Gastrocnemius medialis (tissue), 4 donors: Measurements from ENCODE around the gene DDA1. TPM values are rescaled to one million over a fixed set of nuclear protein-coding genes. Genes with fewer than 3 reads are reported as not detected.

Experiments
- ATAC-seq, 2 donors: fragments of 150-250 bp; one replicate each; pipeline ENCODE4 v1.9.1; 2016
- DNase-seq, 2 donors: peaks; one replicate each; pipeline ENCODE4 v3.0.0-alpha.2; 2019
- H3K27ac ChIP-seq, 4 donors: fragments of 200-600 bp; sonication (generic); 1 replicate in 1 of 4; 2 replicates in 3 of 4; pipeline ENCODE4 v1.5.1; 2016 to 2018; ENCODE audit warnings: mild to moderate bottlenecking in 2 of 4, moderate library complexity in 1 of 4
- H3K27me3 ChIP-seq, 3 donors: fragments of 200-600 bp; sonication (generic) in 2 of 3; 1 replicate in 1 of 3; 2 replicates in 2 of 3; pipeline versions ENCODE4 v1.5.1 to v1.6.0; 2016 to 2019; ENCODE audit warnings: mild to moderate bottlenecking in 1 of 3, moderate library complexity in 1 of 3
- H3K36me3 ChIP-seq, 2 donors: fragments of 200-600 bp; sonication (generic) in 1 of 2; one replicate each; pipeline ENCODE4 v1.5.1; 2017 to 2018
- H3K4me1 ChIP-seq, 2 donors: fragments of 200-600 bp; sonication (generic) in 1 of 2; one replicate each; pipeline ENCODE4 v1.5.1; 2016 to 2017; ENCODE audit warnings: mild to moderate bottlenecking in 2 of 2
- H3K4me3 ChIP-seq, 4 donors: fragments of 200-600 bp; sonication (generic) in 3 of 4; 1 replicate in 1 of 4; 2 replicates in 3 of 4; pipeline ENCODE4 v1.5.1; 2016 to 2019; ENCODE audit warnings: mild to moderate bottlenecking in 2 of 4
- H3K9me3 ChIP-seq, 3 donors: fragments of 200-600 bp; sonication (generic) in 2 of 3; 1 replicate in 1 of 3; 2 replicates in 2 of 3; pipeline ENCODE4 v1.5.1; 2016 to 2019
- POLR2A ChIP-seq, 2 donors: fragments of 450-650 bp; IDR thresholded peaks; one replicate each; pipeline ENCODE4 v1.6.1; 2017; ENCODE audit warnings: antibody characterized with exemption in 2 of 2, mild to moderate bottlenecking in 2 of 2, moderate library complexity in 2 of 2
- in situ Hi-C, 4 donors: fragments of 200-750 bp; cut with MboI; loops; one replicate each; pipeline versions ENCODE4 v1.15.0 to v1.8.0; 2017; ENCODE audit warnings: low sequenced_read_pairs in 4 of 4
- intact Hi-C: fragments of 100-400 bp; cut with DNase I; formaldehyde crosslinking; loops from one replicate; pipeline ENCODE4 v1.15.1; 2023; ENCODE audit warnings: low total_unique reads
- total RNA-seq, 4 donors: library from RNA; depleted of rRNA; stranded (reverse); fragments of >200 nt; gene quantifications; one replicate each; pipeline versions ENCODE4 v1.1.0 to v1.2.3, GENCODE V29; 2016
- TF ChIP-seq, protein P1 (sequence below), 5 experiments: fragments of 450-650 bp in 3 of 5; fragments of 200-600 bp in 2 of 5; sonication (generic) in 2 of 5; IDR thresholded peaks in 4 of 5; conservative IDR thresholded peaks in 1 of 5; 1 replicate in 4 of 5; 2 replicates in 1 of 5; pipeline ENCODE4 v1.5.1; 2016 to 2019; ENCODE audit warnings: antibody characterized with exemption in 5 of 5, mild to moderate bottlenecking in 3 of 5, moderate library complexity in 3 of 5

Gene DDA1
- total RNA-seq, 4 donors from 2014 or later = 18.7 to 40.0 (median 27.0) TPM

DNA sequence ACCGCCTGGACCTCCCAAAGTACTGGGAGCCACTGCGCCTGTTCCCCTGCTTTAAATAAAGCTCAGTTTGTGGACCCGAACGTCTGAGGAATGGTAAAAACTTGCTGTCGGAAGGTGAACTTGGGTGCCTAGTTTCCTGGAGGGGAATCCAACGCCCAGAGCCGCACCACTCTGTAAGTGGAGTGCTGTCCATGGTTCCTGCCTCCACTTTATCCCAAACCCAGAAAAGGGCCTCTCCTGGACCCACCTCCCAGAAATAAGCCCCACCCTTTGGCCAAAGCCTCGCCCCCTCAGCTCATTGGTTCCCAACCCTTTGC is 23.0 kb downstream of the DDA1 start:
- H3K9me3 ChIP-seq = no peaks in the 10 kb centered on the region
- no peak for TF ChIP-seq POLR2A (IDR thresholded peaks at IDR 0.05)
- TF ChIP-seq, protein P1, sequence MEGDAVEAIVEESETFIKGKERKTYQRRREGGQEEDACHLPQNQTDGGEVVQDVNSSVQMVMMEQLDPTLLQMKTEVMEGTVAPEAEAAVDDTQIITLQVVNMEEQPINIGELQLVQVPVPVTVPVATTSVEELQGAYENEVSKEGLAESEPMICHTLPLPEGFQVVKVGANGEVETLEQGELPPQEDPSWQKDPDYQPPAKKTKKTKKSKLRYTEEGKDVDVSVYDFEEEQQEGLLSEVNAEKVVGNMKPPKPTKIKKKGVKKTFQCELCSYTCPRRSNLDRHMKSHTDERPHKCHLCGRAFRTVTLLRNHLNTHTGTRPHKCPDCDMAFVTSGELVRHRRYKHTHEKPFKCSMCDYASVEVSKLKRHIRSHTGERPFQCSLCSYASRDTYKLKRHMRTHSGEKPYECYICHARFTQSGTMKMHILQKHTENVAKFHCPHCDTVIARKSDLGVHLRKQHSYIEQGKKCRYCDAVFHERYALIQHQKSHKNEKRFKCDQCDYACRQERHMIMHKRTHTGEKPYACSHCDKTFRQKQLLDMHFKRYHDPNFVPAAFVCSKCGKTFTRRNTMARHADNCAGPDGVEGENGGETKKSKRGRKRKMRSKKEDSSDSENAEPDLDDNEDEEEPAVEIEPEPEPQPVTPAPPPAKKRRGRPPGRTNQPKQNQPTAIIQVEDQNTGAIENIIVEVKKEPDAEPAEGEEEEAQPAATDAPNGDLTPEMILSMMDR (IDR thresholded peaks at IDR 0.05 in 4 of 5, conservative IDR thresholded peaks at IDR 0.05 in 1 of 5) = no peak
- H3K27me3 ChIP-seq = no peaks in the 10 kb centered on the region
- peaks cover 13 to 17% of the 10 kb centered on the region in 2 donors for H3K4me1 ChIP-seq
- intact Hi-C loops (loop anchor here (10.0 kb wide), 1 partner anchor 222 kb away; the partner anchor contains the start of gene COLGALT1), in situ Hi-C loops (no loop called here)
- no peak overlapping the region for H3K4me3 ChIP-seq
- no peak for DNase-seq
- H3K27ac ChIP-seq = no peak overlapping the region
- no peaks in the 10 kb centered on the region for H3K36me3 ChIP-seq
- ATAC-seq = no peak

DNA sequence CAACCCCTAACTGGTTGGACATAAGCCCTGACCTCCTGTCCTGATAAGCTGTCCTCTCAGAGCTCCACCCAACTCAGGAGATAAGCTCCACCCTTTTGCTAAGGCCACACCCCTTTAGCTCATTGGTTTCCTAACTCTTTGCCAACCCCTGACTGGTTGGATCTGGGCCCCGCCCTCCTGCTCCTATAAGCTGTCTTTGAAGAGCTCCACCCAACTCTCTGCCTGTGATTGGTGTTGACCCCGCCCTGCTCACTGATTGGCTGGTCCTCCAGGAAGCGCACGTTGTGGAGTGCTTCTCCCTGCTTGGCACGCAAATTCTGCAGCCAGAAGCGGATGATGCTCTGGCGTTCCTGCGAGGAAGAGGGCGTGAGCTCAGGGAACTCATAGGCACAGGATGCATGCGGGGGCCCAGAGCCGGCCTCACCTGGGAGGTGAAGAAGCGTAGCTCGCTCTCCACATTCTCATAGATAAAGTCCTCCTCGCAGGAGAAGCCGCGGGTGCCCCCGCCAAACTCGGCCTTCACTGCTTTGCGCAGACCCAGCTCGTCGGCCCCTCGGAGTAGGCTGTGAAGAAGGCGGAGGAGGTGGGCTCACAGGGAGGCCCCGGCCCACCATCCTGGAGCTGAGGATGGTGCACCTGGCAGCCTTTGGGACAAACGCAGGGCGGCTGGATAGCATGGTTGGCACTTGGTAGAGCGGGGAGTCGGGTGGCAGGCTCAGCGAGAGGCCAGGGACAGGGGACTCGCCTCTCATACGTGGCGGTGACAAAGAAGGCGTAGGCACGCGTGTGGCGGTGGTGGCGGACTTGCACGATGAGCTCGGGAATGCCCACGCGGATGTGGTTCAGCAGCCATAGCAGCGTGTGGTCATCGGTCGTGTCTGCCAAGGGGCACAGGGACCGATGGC is 23.6 kb downstream of the DDA1 start:
- Histone ChIP-seq H3K4me3 (no peak overlapping the region), H3K9me3 (no peaks in the 10 kb centered on the region), H3K36me3 (no peaks in the 10 kb centered on the region), H3K27me3 (no peaks in the 10 kb centered on the region), H3K4me1 (peaks cover 17 to 20% of the 10 kb centered on the region in 2 donors), H3K27ac (no peak overlapping the region)
- in situ Hi-C loops = no loop called here
- intact Hi-C loops = loop anchor here (10.0 kb wide), 1 partner anchor 222 kb away; the partner anchor contains the start of gene COLGALT1
- TF ChIP-seq, protein P1 (IDR thresholded peaks at IDR 0.05 in 4 of 5, conservative IDR thresholded peaks at IDR 0.05 in 1 of 5) = no peak
- no peak for TF ChIP-seq POLR2A (IDR thresholded peaks at IDR 0.05)
- ATAC-seq = no peak
- DNase-seq = peak in 1 of 2 donors; percentile 49

DNA sequence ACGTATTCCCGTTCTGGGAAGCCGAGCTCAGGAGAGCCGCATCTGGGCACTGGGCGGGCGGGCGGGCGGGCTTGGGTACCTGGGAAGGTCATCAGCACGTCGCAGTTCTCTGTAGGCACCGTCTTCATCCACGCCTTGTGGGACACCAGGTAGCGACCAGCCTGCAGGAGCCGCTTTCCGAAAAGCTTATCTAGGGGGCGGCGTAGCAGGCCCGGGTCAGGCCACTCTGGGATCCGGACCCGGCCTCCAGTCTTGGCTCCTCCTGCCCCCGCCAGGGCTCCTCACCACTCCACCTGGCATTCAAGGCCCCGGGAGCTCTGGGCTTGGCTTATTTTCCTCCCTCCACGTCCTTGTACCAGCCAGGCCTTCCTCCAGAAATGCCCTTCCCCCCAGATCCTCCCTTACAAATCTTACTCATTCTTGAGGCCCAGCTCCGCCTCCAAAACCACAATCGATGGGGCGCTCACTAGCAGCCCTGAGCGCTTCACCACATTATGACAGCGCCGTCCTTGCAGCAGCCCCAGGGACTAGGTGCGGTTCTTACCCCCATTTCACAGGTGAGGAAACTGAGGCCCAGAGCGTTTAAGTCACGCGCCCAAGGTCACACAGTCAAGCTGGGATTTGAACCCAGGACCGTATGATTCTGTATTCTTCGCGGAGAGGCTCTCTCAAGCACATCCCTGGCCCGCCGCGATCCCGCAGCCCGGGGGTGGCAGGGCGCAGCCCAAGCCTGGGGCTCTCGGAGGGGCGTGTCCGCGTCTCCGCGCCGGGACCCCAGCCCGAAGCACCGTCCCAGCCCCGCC is 24.4 kb downstream of the DDA1 start:
- in situ Hi-C loops = no loop called here
- H3K27me3 ChIP-seq = no peaks in the 10 kb centered on the region
- H3K36me3 ChIP-seq = peaks cover 0 to 2% of the 10 kb centered on the region in 2 donors
- ATAC-seq = no peak
- H3K4me1 ChIP-seq = peaks cover 22 to 24% of the 10 kb centered on the region in 2 donors
- TF ChIP-seq POLR2A (IDR thresholded peaks at IDR 0.05) = no peak
- TF ChIP-seq, protein P1 (IDR thresholded peaks at IDR 0.05 in 4 of 5, conservative IDR thresholded peaks at IDR 0.05 in 1 of 5) = no peak
- intact Hi-C loops = loop anchor here (2.0 to 10.0 kb wide), 2 partner anchors 67 to 221 kb away; partner anchors contain the start of genes BABAM1 and COLGALT1
- H3K27ac ChIP-seq = peak overlapping the region; percentile 65 to 81 (median 76)
- peak overlapping the region; percentile 70 to 89 (median 80) for H3K4me3 ChIP-seq
- H3K9me3 ChIP-seq = no peaks in the 10 kb centered on the region
- DNase-seq = no peak

DNA sequence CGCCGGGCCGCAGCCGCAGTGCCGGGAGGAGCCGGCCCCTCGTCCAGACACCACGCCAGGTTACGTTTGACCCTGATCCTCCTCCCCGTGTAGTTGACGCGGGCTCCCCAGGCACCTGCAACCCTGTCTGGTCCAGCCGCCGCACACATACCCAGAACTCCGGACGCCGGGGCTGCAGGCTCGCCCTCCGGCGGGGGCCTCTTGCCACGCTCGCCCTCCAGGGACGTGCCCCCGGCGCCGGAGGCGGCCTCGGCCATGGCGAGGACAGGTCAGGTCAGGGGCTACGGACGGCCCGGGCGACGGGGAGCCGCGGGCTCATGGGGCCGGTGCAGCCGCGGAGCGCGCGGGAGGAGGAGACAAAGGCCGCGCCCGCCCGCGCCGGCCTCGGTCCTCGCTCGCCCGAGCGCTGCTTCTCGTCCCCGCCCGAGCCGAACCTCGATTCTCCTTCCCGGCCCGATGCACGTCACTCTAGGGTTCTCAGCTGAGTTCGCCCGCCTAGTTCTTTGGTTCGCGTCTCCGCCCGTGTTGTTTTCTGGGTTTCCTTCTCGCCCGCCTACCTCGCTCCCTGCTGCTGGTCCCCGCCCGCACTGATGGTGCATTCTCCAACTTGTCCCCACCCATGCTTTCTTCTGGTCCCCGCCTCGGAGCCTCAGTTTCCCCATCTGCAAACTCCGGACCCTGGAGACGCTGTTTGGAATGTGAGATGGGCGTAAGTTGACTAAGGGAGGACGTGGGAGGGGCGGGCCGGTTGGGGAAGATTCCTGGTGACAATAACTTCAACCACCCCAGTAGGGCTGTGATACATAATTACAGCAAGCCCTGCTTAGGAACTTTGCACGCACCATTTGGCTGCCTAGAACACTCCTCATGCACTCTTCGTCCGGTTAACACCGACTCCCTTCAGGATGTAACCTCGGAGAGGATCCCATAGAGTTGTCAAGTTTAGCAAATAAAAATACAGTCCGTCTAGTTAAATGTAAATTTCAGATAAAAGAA is 25.3 kb downstream of the DDA1 start, which contains the start of gene ANO8:
TSS of gene ANO8 (minus strand) at position 442 of the 996 bp plus-strand sequence. CDS start at position 257, 185 bp downstream.
- peaks cover 22 to 24% of the 10 kb centered on the region in 2 donors for H3K4me1 ChIP-seq
- peak; percentile 87 to 88 for DNase-seq
- peaks cover 0 to 7% of the 10 kb centered on the region in 2 donors for H3K36me3 ChIP-seq
- in situ Hi-C loops = no loop called here
- TF ChIP-seq POLR2A (IDR thresholded peaks at IDR 0.05) = peak in 1 of 2 donors; percentile 59
- TF ChIP-seq, protein P1 (IDR thresholded peaks at IDR 0.05 in 4 of 5, conservative IDR thresholded peaks at IDR 0.05 in 1 of 5) = peak in 1 of 5 experiments; percentile 15
- peak within 1 kb of the TSS; percentile 70 to 89 (median 80) for H3K4me3 ChIP-seq
- ATAC-seq = peak; percentile 71 to 75
- H3K27ac ChIP-seq = peak within 1 kb of the TSS; percentile 74 to 93 (median 80)
- H3K9me3 ChIP-seq = no peaks in the 10 kb centered on the region
- intact Hi-C loops = loop anchor here (2.0 to 10.0 kb wide), 3 partner anchors 68 to 220 kb away; partner anchors contain the start of genes BABAM1, COLGALT1 and PGLS
- no peaks in the 10 kb centered on the region for H3K27me3 ChIP-seq
